ENCODE data around the gene EVA1A. TPM values are rescaled to one million over a fixed set of nuclear protein-coding genes. Genes with fewer than 3 reads are reported as not detected.
"Not testable (repeated sequence)": the region's sequence is repeated elsewhere in the genome, so short reads cannot be mapped to it uniquely, and the experiment has no call there.

EVA1A gene
- polyA plus RNA-seq, 1 donor: 10.0 TPM

- Histone ChIP-seq H3K27me3 (ENCODE audit: control insufficient read depth, insufficient read depth, low read length) (no peaks in the 10 kb centered on the region), H3K9me3 (ENCODE audit: control insufficient read depth, low read depth, low read length) (no peaks in the 10 kb centered on the region), H3K27ac (ENCODE audit: low read length) (no peak overlapping the region), H3K4me3 (ENCODE audit: low read length) (no peak overlapping the region), H3K4me1 (ENCODE audit: control insufficient read depth, insufficient read depth, low read length) (no peaks in the 10 kb centered on the region), H3K36me3 (ENCODE audit: control insufficient read depth, insufficient read depth, low read length) (no peaks in the 10 kb centered on the region)
- no CpG with 5 or more reads among the region's 4 CpGs for WGBS (ENCODE audit: insufficient coverage, low lambda C conversion rate)
- DNase-seq: no peak
Measured at GRCh38 chr2:75499534-75499933, 61.2 kb downstream of the EVA1A start.

GRCh38 chr2:75498907-75499306 is 61.8 kb downstream of the EVA1A start:
- Histone ChIP-seq H3K4me3 (ENCODE audit: low read length) (no peak overlapping the region), H3K27ac (ENCODE audit: low read length) (no peak overlapping the region), H3K4me1 (ENCODE audit: control insufficient read depth, insufficient read depth, low read length) (no peaks in the 10 kb centered on the region), H3K27me3 (ENCODE audit: control insufficient read depth, insufficient read depth, low read length) (no peaks in the 10 kb centered on the region), H3K36me3 (ENCODE audit: control insufficient read depth, insufficient read depth, low read length) (no peaks in the 10 kb centered on the region), H3K9me3 (ENCODE audit: control insufficient read depth, low read depth, low read length) (no peaks in the 10 kb centered on the region)
- no peak for DNase-seq

GRCh38 chr2:75497256-75497655 is 63.5 kb downstream of the EVA1A start:
- Histone ChIP-seq H3K4me1 (ENCODE audit: control insufficient read depth, insufficient read depth, low read length) (no peaks in the 10 kb centered on the region), H3K4me3 (ENCODE audit: low read length) (no peak overlapping the region), H3K27ac (ENCODE audit: low read length) (no peak overlapping the region), H3K27me3 (ENCODE audit: control insufficient read depth, insufficient read depth, low read length) (no peaks in the 10 kb centered on the region), H3K36me3 (ENCODE audit: control insufficient read depth, insufficient read depth, low read length) (peaks cover 10% of the 10 kb centered on the region), H3K9me3 (ENCODE audit: control insufficient read depth, low read depth, low read length) (no peaks in the 10 kb centered on the region)
- DNase-seq: no peak
- WGBS (ENCODE audit: insufficient coverage, low lambda C conversion rate): no CpG with 5 or more reads among the region's 5 CpGs

DNA sequence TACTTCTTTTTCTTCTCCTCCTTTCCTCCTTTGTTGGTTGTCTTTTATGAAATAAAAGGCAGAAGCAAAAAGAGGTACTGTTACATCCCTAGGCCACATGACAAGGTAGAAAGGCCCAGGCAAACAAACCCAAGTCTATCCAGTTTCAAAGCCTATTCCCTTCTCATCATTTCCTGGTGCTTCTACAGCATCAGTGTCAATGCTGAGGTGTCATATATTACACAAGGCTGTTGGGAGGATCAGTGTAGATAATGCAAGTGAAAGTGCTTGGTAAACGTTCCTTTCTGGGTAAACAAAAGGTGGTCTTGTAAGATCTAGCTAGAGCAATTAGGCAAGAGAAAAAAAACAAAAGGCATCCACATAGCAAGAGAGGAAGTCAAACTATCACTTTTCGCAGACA is 64.9 kb downstream of the EVA1A start:
- Histone ChIP-seq H3K36me3 (ENCODE audit: control insufficient read depth, insufficient read depth, low read length) (peaks cover 10% of the 10 kb centered on the region), H3K27me3 (ENCODE audit: control insufficient read depth, insufficient read depth, low read length) (no peaks in the 10 kb centered on the region), H3K9me3 (ENCODE audit: control insufficient read depth, low read depth, low read length) (no peaks in the 10 kb centered on the region), H3K27ac (ENCODE audit: low read length) (no peak overlapping the region), H3K4me1 (ENCODE audit: control insufficient read depth, insufficient read depth, low read length) (no peaks in the 10 kb centered on the region), H3K4me3 (ENCODE audit: low read length) (no peak overlapping the region)
- WGBS (ENCODE audit: insufficient coverage, low lambda C conversion rate): 67% methylated on average over 1 of the region's 2 CpGs
- no peak for DNase-seq

DNA sequence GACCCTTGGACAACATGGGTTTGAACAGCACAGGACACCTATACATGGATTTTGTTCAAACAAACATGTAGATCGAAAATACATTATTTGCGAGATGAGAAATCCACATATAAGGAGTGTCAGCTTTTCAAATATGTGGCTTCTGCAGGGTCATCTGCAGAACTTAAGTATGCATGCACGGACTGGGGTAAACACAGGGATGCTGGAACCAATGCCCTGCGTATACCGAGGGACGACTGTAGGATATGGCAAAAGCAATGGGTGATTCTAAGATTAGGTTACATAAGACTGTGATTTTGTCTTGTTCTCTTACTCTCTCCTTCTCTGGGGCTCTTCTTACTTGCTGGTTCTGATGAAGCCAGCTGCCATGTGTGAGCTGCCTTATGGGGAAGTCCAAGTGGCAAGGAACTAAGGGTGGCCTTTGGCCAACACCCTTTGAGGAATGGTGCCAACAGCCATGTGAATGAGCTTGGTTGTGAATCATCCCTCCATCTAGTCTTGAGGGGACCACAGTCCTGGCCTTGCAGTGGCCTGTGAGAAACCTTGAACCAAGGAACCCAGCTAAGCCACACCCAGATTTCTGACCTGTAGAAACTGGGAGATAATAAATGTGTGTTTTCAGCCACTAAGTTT is 66.5 kb downstream of the EVA1A start:
- Histone ChIP-seq H3K27me3 (ENCODE audit: control insufficient read depth, insufficient read depth, low read length) (no peaks in the 10 kb centered on the region), H3K36me3 (ENCODE audit: control insufficient read depth, insufficient read depth, low read length) (peaks cover 10% of the 10 kb centered on the region), H3K9me3 (ENCODE audit: control insufficient read depth, low read depth, low read length) (no peaks in the 10 kb centered on the region), H3K4me3 (ENCODE audit: low read length) (no peak overlapping the region), H3K4me1 (ENCODE audit: control insufficient read depth, insufficient read depth, low read length) (no peaks in the 10 kb centered on the region), H3K27ac (ENCODE audit: low read length) (no peak overlapping the region)
- DNase-seq: no peak
- WGBS (ENCODE audit: insufficient coverage, low lambda C conversion rate): 100% methylated on average over 2 of the region's 6 CpGs

DNA sequence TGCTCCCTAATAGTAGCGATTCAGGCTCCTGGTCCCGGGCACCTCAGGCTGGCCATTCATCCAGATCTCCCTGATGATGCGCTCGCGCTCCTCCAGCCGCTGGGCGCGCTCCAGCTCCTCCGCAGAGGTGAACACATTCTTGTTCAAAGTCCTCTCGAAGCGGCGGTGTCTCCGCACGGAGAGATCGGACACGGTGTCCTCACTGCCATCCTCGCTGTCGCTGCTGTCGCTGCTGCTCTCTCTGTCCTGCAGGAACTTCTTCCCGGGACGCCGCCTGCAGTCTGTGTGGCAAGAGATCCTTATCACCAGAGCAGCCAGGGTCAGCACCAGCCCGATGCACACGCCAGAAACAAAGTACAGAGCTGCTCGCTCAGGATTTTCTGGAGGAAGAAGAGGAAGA is 67.5 kb downstream of the EVA1A start:
- Histone ChIP-seq H3K4me3 (ENCODE audit: low read length) (no peak overlapping the region), H3K4me1 (ENCODE audit: control insufficient read depth, insufficient read depth, low read length) (no peaks in the 10 kb centered on the region), H3K27me3 (ENCODE audit: control insufficient read depth, insufficient read depth, low read length) (no peaks in the 10 kb centered on the region), H3K36me3 (ENCODE audit: control insufficient read depth, insufficient read depth, low read length) (peaks cover 10% of the 10 kb centered on the region), H3K27ac (ENCODE audit: low read length) (no peak overlapping the region), H3K9me3 (ENCODE audit: control insufficient read depth, low read depth, low read length) (no peaks in the 10 kb centered on the region)
- DNase-seq: no peak
- WGBS (ENCODE audit: insufficient coverage, low lambda C conversion rate): 100% methylated on average over 1 of the region's 25 CpGs

GRCh38 chr2:75491129-75491753 is 69.5 kb downstream of the EVA1A start:
- H3K4me1 ChIP-seq (ENCODE audit: control insufficient read depth, insufficient read depth, low read length): no peaks in the 10 kb centered on the region
- H3K4me3 ChIP-seq (ENCODE audit: low read length): no peak overlapping the region
- H3K9me3 ChIP-seq (ENCODE audit: control insufficient read depth, low read depth, low read length): no peaks in the 10 kb centered on the region
- no peaks in the 10 kb centered on the region for H3K27me3 ChIP-seq (ENCODE audit: control insufficient read depth, insufficient read depth, low read length)
- H3K27ac ChIP-seq (ENCODE audit: low read length): no peak overlapping the region
- WGBS (ENCODE audit: insufficient coverage, low lambda C conversion rate): no CpG with 5 or more reads among the region's 4 CpGs
- DNase-seq: no peak
- peaks cover 10% of the 10 kb centered on the region for H3K36me3 ChIP-seq (ENCODE audit: control insufficient read depth, insufficient read depth, low read length)

GRCh38 chr2:75489721-75490120 is 71.0 kb downstream of the EVA1A start:
- no CpG with 5 or more reads among the region's 2 CpGs for WGBS (ENCODE audit: insufficient coverage, low lambda C conversion rate)

DNA sequence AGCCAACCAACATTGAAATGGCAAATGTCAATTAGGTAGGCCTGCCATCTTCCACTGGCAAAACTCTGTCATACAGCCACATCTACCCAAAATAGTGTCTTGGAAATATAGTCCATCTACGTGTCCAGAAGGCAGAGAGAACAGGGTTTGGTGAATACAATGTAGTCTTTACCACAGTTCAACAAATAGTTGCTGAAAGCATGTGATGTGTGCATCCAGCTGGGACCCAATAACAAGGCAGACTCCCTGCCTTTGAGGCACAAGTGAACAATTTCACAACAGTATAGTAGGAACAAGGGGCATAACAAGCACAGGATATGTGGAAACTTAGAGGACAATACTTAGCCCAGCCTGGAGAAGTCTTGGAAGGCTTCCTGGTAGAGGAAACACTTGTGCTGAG is 72.6 kb downstream of the EVA1A start:
- H3K27me3 ChIP-seq (ENCODE audit: control insufficient read depth, insufficient read depth, low read length): no peaks in the 10 kb centered on the region
- DNase-seq: no peak
- H3K27ac ChIP-seq (ENCODE audit: low read length): no peak overlapping the region
- no peak overlapping the region for H3K4me3 ChIP-seq (ENCODE audit: low read length)
- H3K4me1 ChIP-seq (ENCODE audit: control insufficient read depth, insufficient read depth, low read length): no peaks in the 10 kb centered on the region
- peaks cover 7% of the 10 kb centered on the region for H3K36me3 ChIP-seq (ENCODE audit: control insufficient read depth, insufficient read depth, low read length)
- no CpG with 5 or more reads among the region's 1 CpG for WGBS (ENCODE audit: insufficient coverage, low lambda C conversion rate)
- no peaks in the 10 kb centered on the region for H3K9me3 ChIP-seq (ENCODE audit: control insufficient read depth, low read depth, low read length)

More at GRCh38 chr2:75489721-75490120, 71.0 kb downstream of the EVA1A start:
- H3K27me3 ChIP-seq (ENCODE audit: control insufficient read depth, insufficient read depth, low read length): no peaks in the 10 kb centered on the region
- H3K36me3 ChIP-seq (ENCODE audit: control insufficient read depth, insufficient read depth, low read length): peaks cover 10% of the 10 kb centered on the region
- H3K9me3 ChIP-seq (ENCODE audit: control insufficient read depth, low read depth, low read length): no peaks in the 10 kb centered on the region
- H3K4me1 ChIP-seq (ENCODE audit: control insufficient read depth, insufficient read depth, low read length): no peaks in the 10 kb centered on the region
- no peak overlapping the region for H3K4me3 ChIP-seq (ENCODE audit: low read length)
- H3K27ac ChIP-seq (ENCODE audit: low read length): no peak overlapping the region
- no peak for DNase-seq

GRCh38 chr2:75486735-75487134 is 74.0 kb downstream of the EVA1A start:
- H3K9me3 ChIP-seq (ENCODE audit: control insufficient read depth, low read depth, low read length); H3K27me3 ChIP-seq (ENCODE audit: control insufficient read depth, insufficient read depth, low read length); H3K4me1 ChIP-seq (ENCODE audit: control insufficient read depth, insufficient read depth, low read length); H3K36me3 ChIP-seq (ENCODE audit: control insufficient read depth, insufficient read depth, low read length); DNase-seq; H3K4me3 ChIP-seq (ENCODE audit: low read length); H3K27ac ChIP-seq (ENCODE audit: low read length): not testable (repeated sequence)
- WGBS (ENCODE audit: insufficient coverage, low lambda C conversion rate): 100% methylated on average over 2 of the region's 2 CpGs

DNA sequence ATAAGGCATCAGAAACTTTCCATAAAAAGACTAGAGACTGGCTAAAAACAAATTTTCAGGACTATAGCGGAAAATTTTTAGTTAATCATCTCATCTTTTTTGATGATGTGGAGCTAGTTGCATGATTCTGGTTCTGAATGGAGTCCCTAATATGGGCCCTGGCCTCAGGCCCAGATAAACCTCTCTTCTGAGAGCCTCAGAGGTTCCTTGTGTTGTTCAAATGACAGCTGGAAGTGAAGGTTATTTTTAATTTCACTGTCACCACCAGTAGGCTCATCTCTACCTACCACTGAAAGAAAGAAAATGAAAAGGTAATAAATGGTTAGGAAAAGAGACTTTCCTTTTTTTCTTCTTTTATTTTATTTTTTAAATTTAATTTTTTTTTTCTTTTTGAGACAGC is 75.9 kb downstream of the EVA1A start:
- H3K36me3 ChIP-seq (ENCODE audit: control insufficient read depth, insufficient read depth, low read length): no peaks in the 10 kb centered on the region
- no peaks in the 10 kb centered on the region for H3K27me3 ChIP-seq (ENCODE audit: control insufficient read depth, insufficient read depth, low read length)
- no peak overlapping the region for H3K4me3 ChIP-seq (ENCODE audit: low read length)
- no peaks in the 10 kb centered on the region for H3K9me3 ChIP-seq (ENCODE audit: control insufficient read depth, low read depth, low read length)
- DNase-seq: no peak
- no peaks in the 10 kb centered on the region for H3K4me1 ChIP-seq (ENCODE audit: control insufficient read depth, insufficient read depth, low read length)
- no CpG with 5 or more reads among the region's 1 CpG for WGBS (ENCODE audit: insufficient coverage, low lambda C conversion rate)
- H3K27ac ChIP-seq (ENCODE audit: low read length): no peak overlapping the region

All from large intestine (tissue), 3 donors.